Measurements from ENCODE around the gene TRIM56.
A peak's percentile ranks its signal among the peaks of the same experiment; 100 is the strongest.
"Not testable (repeated sequence)": the region's sequence is repeated elsewhere in the genome, so short reads cannot be mapped to it uniquely, and the experiment has no call there.

- TF ChIP-seq ZNF512 (CRISPR knock-in tag; IDR thresholded peaks at IDR 0.05; ENCODE audit: borderline replicate concordance); CBFB (CRISPR knock-in tag; IDR thresholded peaks at IDR 0.05; ENCODE audit: low read depth); CTCF (IDR thresholded peaks at IDR 0.05); RELA (CRISPR knock-in tag; IDR thresholded peaks at IDR 0.05; ENCODE audit: borderline replicate concordance); MAX (CRISPR knock-in tag; IDR thresholded peaks at IDR 0.05); TCF7 (CRISPR knock-in tag; IDR thresholded peaks at IDR 0.05; ENCODE audit: low read depth); CREB1 (CRISPR knock-in tag; IDR thresholded peaks at IDR 0.05); HMGXB4 (CRISPR knock-in tag; IDR thresholded peaks at IDR 0.05); JUN (CRISPR knock-in tag; IDR thresholded peaks at IDR 0.05): not testable (repeated sequence)
- 0 out of 2 replicates have a peak, but pooled peaks have one; percentile 3 for TF ChIP-seq ZNF121 (CRISPR knock-in tag; IDR thresholded peaks at IDR 0.05)
These were observed 9.1 kb upstream of the TRIM56 start for GRCh38 chr7:101076183-101076582.
